ENCODE results near the gene POC1A. TPM values are rescaled to one million over a fixed set of nuclear protein-coding genes. Genes with fewer than 3 reads are reported as not detected.

The POC1A gene
- total RNA-seq, 2 experiments from 2014 or later: 21.2 to 23.5 TPM

DNA sequence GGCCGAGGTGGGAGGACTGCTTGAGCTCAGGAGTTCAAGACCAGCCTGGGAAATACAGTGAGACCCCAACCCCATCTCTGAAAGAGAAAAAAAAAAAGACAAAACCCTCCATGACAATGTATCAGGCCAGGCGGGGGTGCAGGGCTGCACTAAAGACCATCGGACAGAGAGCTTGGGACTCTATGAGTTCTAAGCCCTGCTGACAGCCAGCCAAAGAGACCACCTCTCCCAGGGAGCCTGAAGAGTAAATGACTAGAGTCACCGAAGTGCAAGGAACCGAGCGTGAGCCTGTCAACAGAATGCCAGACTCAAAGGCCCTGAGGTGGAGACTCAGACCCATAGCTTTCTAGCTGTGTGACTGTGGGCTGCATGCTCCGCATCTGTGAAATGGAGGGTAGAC is 12.5 kb downstream of the POC1A start:
- POLR2A ChIA-PET: no interaction called here
- Mint-ChIP-seq H3K36me3 (ENCODE audit: low read depth) (peaks cover 5% of the 10 kb centered on the region), H3K27ac (no peak overlapping the region), H3K27me3 (no peaks in the 10 kb centered on the region), H3K4me3 (no peak overlapping the region), H3K9me3 (no peaks in the 10 kb centered on the region), H3K4me1 (ENCODE audit: low read depth) (peaks cover 7% of the 10 kb centered on the region)
- intact Hi-C loops (cut with micrococcal nuclease): no loop called here
- TF ChIP-seq, protein P1, sequence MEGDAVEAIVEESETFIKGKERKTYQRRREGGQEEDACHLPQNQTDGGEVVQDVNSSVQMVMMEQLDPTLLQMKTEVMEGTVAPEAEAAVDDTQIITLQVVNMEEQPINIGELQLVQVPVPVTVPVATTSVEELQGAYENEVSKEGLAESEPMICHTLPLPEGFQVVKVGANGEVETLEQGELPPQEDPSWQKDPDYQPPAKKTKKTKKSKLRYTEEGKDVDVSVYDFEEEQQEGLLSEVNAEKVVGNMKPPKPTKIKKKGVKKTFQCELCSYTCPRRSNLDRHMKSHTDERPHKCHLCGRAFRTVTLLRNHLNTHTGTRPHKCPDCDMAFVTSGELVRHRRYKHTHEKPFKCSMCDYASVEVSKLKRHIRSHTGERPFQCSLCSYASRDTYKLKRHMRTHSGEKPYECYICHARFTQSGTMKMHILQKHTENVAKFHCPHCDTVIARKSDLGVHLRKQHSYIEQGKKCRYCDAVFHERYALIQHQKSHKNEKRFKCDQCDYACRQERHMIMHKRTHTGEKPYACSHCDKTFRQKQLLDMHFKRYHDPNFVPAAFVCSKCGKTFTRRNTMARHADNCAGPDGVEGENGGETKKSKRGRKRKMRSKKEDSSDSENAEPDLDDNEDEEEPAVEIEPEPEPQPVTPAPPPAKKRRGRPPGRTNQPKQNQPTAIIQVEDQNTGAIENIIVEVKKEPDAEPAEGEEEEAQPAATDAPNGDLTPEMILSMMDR (IDR thresholded peaks at IDR 0.05): no peak
- CTCF ChIA-PET: interaction anchor here (1.6 to 9.6 kb wide), 2 partner anchors 139 to 197 kb away, joined by 5 to 83 read pairs; no protein-coding TSS in a partner anchor
- DNase-seq (no peak), ATAC-seq (no peak)

DNA sequence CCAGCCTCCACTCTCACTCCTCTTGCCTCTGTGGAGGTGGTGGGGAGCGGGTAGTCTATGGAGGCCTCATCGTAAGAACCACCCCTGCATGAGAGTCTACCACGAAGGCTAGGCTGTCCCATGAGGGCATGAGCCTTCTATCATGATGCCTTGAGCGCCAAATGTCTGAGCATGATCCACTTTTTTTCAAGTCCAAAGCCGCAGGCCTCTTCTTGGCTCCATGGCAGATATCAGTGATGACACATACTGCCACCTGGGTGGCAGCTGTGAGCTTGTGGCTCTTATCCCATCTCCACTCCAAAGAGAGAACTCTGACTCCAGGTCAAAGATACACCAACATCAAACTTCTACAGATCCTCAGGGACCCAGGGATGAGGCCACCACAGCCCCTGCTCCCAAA is 13.5 kb downstream of the POC1A start:
- intact Hi-C loops (cut with micrococcal nuclease): no loop called here
- H3K4me3 Mint-ChIP-seq: no peak overlapping the region
- no peak for ATAC-seq

DNA sequence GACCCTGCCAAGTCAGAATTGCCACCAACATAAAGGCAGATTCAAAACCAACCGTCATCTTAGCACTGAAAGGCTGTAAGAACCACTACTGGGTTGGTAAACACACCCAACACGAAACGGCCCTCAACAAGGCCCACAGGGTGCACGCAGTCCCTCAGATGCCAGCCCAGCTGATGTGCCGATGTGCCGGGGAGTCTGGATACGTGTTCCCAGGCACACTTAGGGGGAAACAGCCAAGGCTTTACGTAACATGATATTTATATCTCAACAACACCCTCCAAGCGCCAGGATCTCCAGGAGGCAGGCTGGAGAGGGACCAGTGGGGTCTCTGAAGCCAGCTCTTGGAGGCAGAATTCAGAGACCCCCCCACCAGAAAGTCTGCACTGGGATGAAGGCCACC is 14.2 kb downstream of the POC1A start:
- Mint-ChIP-seq H3K9me3 (no peaks in the 10 kb centered on the region), H3K27me3 (no peaks in the 10 kb centered on the region), H3K27ac (no peak overlapping the region), H3K4me3 (no peak overlapping the region), H3K4me1 (ENCODE audit: low read depth) (peaks cover 7% of the 10 kb centered on the region), H3K36me3 (ENCODE audit: low read depth) (peaks cover 4% of the 10 kb centered on the region)
- no peak for DNase-seq
- TF ChIP-seq, protein P1 (IDR thresholded peaks at IDR 0.05): no peak
- ATAC-seq: no peak
- ChIA-PET CTCF (interaction anchor here (1.5 to 2.3 kb wide), 2 partner anchors 17 to 139 kb away, joined by 5 to 8 read pairs; no protein-coding TSS in a partner anchor), POLR2A (interaction anchor here (0.8 to 0.9 kb wide), 2 partner anchors 87 to 148 kb away, joined by 3 to 4 read pairs; no protein-coding TSS in a partner anchor)
- intact Hi-C loops (cut with micrococcal nuclease): no loop called here

More for the DNA sequence above, 13.5 kb downstream of the POC1A start:
- no peak overlapping the region for H3K27ac Mint-ChIP-seq
- TF ChIP-seq, protein P1 (IDR thresholded peaks at IDR 0.05): no peak
- POLR2A ChIA-PET: interaction anchor here (0.9 kb wide), 1 partner anchor 149 kb away, joined by 4 read pairs; no protein-coding TSS in a partner anchor
- H3K9me3 Mint-ChIP-seq: no peaks in the 10 kb centered on the region
- peaks cover 5% of the 10 kb centered on the region for H3K36me3 Mint-ChIP-seq (ENCODE audit: low read depth)
- CTCF ChIA-PET: interaction anchor here (1.5 to 2.3 kb wide), 2 partner anchors 18 to 139 kb away, joined by 5 to 8 read pairs; no protein-coding TSS in a partner anchor
- no peak for DNase-seq
- peaks cover 7% of the 10 kb centered on the region for H3K4me1 Mint-ChIP-seq (ENCODE audit: low read depth)
- no peaks in the 10 kb centered on the region for H3K27me3 Mint-ChIP-seq

DNA sequence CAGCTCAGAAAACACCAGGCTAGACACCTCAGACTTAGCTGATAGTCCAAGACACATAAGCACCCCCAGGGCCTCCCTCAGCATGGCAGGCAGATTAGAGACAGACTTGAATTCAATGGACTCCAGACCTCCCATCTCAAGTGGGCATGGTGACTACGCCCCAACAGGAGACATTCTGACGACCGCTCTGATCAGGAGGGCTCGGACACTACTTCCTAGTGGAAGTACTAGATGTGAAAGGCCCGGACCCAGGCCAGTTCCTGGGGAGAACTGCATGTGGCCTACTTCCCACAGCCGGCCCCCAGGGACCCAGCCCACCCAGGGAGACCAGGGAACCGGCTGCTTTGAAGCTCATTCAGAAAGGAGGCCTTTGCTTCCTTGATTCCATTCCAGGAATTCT is 16.9 kb downstream of the POC1A start:
- ChIA-PET CTCF (interaction anchor here (3.9 kb wide), 1 partner anchor 14 kb away, joined by 12 read pairs; no protein-coding TSS in a partner anchor), POLR2A (no interaction called here)
- ATAC-seq (no peak), DNase-seq (no peak)
- Mint-ChIP-seq H3K4me1 (ENCODE audit: low read depth) (no peaks in the 10 kb centered on the region), H3K4me3 (no peak overlapping the region), H3K27me3 (no peaks in the 10 kb centered on the region), H3K27ac (no peak overlapping the region), H3K9me3 (no peaks in the 10 kb centered on the region), H3K36me3 (ENCODE audit: low read depth) (peaks cover 4% of the 10 kb centered on the region)
- intact Hi-C loops (cut with micrococcal nuclease): no loop called here
- TF ChIP-seq, protein P1 (IDR thresholded peaks at IDR 0.05): no peak

DNA sequence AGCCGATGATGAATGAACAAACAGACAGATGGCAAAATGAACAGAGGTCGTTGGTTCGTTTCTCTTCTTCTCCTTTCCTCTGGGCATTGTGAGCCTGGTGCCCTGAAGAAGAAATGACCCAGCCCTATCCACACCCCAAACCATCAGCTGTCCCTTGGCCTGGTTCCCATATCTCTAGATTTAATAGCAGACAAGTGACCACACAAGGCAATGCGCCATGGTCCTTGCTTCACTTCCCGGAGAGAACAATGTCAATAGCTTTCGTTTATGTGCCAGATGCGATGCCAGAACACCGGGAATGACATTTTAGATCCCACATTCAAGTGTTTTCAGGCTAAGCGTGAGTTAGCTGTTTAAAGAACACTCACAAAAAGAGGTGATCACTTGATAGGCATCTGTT is 17.7 kb downstream of the POC1A start:
- Mint-ChIP-seq H3K27me3 (no peaks in the 10 kb centered on the region), H3K4me1 (ENCODE audit: low read depth) (no peaks in the 10 kb centered on the region), H3K4me3 (no peak overlapping the region), H3K36me3 (ENCODE audit: low read depth) (peaks cover 4% of the 10 kb centered on the region), H3K9me3 (no peaks in the 10 kb centered on the region), H3K27ac (no peak overlapping the region)
- POLR2A ChIA-PET: no interaction called here
- TF ChIP-seq, protein P1 (IDR thresholded peaks at IDR 0.05): no peak
- no peak for DNase-seq
- CTCF ChIA-PET: interaction anchor here (0.8 to 3.9 kb wide), 3 partner anchors 13 to 316 kb away, joined by 3 to 12 read pairs (median 3); no protein-coding TSS in a partner anchor
- no peak for ATAC-seq
- intact Hi-C loops (cut with micrococcal nuclease): no loop called here
